ENCODE results near the gene JAZF1.

- TF ChIP-seq CTCF (IDR thresholded peaks at IDR 0.05) (no peak), POLR2A (IDR thresholded peaks at IDR 0.05) (no peak)
Observed at GRCh38 chr7:28070297-28071055, 110.1 kb downstream of the JAZF1 start.
